Cardiac muscle cell (in vitro differentiated cells and primary cell): ENCODE data around the gene GLCCI1. TPM values are rescaled to one million over a fixed set of nuclear protein-coding genes. Genes with fewer than 3 reads are reported as not detected.

Experiments
- DNase-seq, 2 donors: peaks; one replicate each; pipeline versions ENCODE4 v3.0.0 to v3.0.0-alpha.2; 2010 to 2017; ENCODE audit warnings: low read depth in 1 of 2, low spot score in 1 of 2
- H3K27ac ChIP-seq: fragments of 200-600 bp; sonication (generic); 2 replicates; pipeline ENCODE4 v1.5.1; 2016
- H3K27me3 ChIP-seq: fragments of 200-600 bp; sonication (generic); 2 replicates; pipeline ENCODE4 v1.6.0; 2016; ENCODE audit warnings: control low read depth
- H3K36me3 ChIP-seq: fragments of 200-600 bp; sonication (generic); 2 replicates; pipeline ENCODE4 v1.5.1; 2016; ENCODE audit warnings: control low read depth
- H3K4me1 ChIP-seq: fragments of 200-600 bp; sonication (generic); 2 replicates; pipeline ENCODE4 v1.8.1; 2017; ENCODE audit warnings: low read depth, mild to moderate bottlenecking, mixed run types
- H3K4me3 ChIP-seq: fragments of 200-600 bp; sonication (generic); 2 replicates; pipeline ENCODE4 v1.5.1; 2016; ENCODE audit warnings: mild to moderate bottlenecking
- H3K9me3 ChIP-seq: fragments of 200-600 bp; sonication (generic); 2 replicates; pipeline ENCODE4 v1.5.1; 2017; ENCODE audit warnings: low read depth, mild to moderate bottlenecking, control low read depth
- polyA plus RNA-seq: library from polyadenylated mRNA; unstranded; fragments of >200 nt; fragmentation: Nextera tagmentation; extraction: Ambion mirVana; gene quantifications from 2 replicates; pipeline ENCODE4 v1.2.1, GENCODE V29; 2016
- total RNA-seq: library from RNA; depleted of rRNA; stranded (reverse); fragments of >200 nt; gene quantifications from 2 replicates; pipeline ENCODE4 v1.2.3, GENCODE V29; 2016
- TF ChIP-seq, protein P1 (sequence below): IDR thresholded peaks from 2 replicates; pipeline ENCODE4 v1.5.1; 2012; ENCODE audit warnings: low read depth, mild to moderate bottlenecking, low read length

Gene GLCCI1
- total and polyA plus RNA-seq, 2 experiments from 2014 or later: 8.6 to 16.4 TPM

DNA sequence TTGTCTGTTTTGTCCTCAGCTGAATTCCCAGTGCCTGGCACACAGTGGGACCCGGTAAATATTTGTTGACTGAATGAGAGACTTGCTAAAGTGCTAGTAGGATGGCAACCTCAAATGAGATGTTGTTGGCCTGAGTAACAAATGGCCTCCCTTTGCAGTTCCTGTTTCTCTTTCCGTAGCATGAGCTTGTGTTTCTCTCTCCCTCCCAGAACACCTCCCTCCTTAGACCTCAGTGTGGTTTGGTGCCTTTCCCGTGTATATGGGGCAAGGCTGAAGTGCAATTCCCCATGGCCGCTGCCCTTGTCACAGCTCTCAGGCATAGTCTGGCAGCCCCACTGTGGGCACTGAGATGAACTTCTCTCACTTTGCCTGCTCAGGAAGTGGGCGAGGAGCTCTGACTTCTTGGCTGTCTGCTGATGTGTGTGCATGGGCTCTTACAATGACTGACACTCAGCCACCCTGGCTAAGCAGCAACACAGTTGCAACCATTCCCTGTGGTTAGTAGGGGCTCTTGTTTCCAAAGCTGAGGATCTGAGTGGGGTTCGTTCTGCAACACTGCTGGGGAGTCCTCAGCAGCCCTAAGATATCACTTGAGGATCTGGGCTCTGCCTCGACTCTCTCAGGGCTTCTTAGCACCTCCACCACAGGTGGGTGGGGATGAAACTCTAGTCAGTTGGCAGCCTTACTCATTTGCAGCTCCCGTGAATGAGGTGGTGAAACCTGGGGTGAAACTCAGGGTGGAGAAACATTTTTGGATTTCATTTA lies 157.3 kb downstream of the GLCCI1 start:
- no peaks in the 10 kb centered on the region for H3K9me3 ChIP-seq
- TF ChIP-seq, protein P1, sequence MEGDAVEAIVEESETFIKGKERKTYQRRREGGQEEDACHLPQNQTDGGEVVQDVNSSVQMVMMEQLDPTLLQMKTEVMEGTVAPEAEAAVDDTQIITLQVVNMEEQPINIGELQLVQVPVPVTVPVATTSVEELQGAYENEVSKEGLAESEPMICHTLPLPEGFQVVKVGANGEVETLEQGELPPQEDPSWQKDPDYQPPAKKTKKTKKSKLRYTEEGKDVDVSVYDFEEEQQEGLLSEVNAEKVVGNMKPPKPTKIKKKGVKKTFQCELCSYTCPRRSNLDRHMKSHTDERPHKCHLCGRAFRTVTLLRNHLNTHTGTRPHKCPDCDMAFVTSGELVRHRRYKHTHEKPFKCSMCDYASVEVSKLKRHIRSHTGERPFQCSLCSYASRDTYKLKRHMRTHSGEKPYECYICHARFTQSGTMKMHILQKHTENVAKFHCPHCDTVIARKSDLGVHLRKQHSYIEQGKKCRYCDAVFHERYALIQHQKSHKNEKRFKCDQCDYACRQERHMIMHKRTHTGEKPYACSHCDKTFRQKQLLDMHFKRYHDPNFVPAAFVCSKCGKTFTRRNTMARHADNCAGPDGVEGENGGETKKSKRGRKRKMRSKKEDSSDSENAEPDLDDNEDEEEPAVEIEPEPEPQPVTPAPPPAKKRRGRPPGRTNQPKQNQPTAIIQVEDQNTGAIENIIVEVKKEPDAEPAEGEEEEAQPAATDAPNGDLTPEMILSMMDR: no peak
- H3K27ac ChIP-seq: no peak overlapping the region
- H3K4me3 ChIP-seq: no peak overlapping the region
- no peak for DNase-seq
- H3K27me3 ChIP-seq: peaks cover 12% of the 10 kb centered on the region
- H3K4me1 ChIP-seq: no peaks in the 10 kb centered on the region
- H3K36me3 ChIP-seq: no peaks in the 10 kb centered on the region

DNA sequence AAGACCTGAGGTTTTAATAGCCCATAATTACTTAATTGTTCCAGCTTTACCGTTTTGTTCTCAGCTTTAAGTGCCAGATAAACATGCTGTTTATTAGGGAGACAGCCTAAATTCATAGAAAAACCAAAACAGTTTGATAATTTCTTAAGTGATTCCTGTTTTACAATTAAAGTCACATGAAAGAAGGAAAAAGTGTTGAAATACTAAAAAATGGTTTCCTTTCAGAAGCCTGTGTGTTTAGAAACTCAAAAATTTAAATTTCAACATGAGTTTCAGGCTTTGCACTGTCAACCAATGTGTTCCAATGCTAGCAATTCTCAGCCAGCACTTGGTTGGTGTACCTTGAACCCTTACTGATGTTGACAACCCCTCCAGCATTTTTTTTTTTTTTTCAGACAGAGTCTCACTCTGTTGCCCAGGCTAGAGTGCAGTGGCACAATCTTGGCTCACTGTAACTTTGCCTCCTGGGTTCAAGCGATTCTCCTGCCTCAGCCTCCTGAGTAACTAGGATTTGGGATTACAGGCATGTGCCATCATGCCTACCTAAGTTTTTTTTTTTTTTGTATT lies 158.1 kb downstream of the GLCCI1 start:
- no peak overlapping the region for H3K4me3 ChIP-seq
- no peak overlapping the region for H3K27ac ChIP-seq
- peaks cover 12% of the 10 kb centered on the region for H3K27me3 ChIP-seq
- TF ChIP-seq, protein P1: no peak
- H3K4me1 ChIP-seq: no peaks in the 10 kb centered on the region
- H3K9me3 ChIP-seq: no peaks in the 10 kb centered on the region
- no peak for DNase-seq
- no peaks in the 10 kb centered on the region for H3K36me3 ChIP-seq

DNA sequence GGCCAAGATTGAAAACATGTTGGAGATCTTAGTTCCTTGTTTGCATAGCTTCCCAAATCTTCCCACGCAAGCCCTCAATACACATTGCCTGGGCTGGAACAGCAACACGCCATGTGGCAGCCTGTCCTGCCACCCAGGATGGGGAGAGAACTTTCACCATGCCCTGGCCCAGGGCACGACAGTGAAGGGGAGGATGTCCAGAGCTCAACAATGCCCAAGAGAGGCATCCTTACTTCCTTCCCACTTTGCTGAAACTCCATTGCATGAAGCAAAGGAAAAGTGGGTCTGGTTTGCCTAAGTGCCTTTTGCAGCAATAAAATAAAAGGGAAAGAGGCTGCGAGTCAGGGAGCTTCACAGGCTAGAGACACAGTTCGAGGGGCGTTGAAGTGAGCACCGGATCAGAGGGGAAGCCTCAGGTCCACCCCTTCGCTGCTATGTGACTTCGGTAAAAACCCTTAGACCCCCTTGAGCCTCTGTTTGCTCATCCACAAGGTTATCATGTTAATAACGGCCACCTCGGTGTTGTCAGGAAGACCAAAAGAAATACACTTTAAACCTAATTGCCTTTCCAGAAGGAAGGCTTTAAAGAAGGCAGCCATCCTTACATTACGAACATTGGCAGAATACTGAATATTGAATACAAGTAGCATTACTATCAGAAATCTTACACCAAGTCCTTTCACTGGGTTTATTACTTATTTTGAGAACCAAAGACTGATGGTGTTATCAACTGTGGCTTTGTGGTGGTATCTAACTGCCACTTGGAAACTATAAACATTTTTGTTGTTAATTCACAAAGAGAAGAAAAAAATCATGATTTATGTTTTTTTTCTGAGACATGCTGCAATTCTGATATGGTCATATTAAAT lies 160.1 kb downstream of the GLCCI1 start:
- H3K36me3 ChIP-seq: no peaks in the 10 kb centered on the region
- no peak overlapping the region for H3K4me3 ChIP-seq
- TF ChIP-seq, protein P1: no peak
- peaks cover 12% of the 10 kb centered on the region for H3K27me3 ChIP-seq
- no peak overlapping the region for H3K27ac ChIP-seq
- H3K4me1 ChIP-seq: no peaks in the 10 kb centered on the region
- no peaks in the 10 kb centered on the region for H3K9me3 ChIP-seq
- DNase-seq: no peak

DNA sequence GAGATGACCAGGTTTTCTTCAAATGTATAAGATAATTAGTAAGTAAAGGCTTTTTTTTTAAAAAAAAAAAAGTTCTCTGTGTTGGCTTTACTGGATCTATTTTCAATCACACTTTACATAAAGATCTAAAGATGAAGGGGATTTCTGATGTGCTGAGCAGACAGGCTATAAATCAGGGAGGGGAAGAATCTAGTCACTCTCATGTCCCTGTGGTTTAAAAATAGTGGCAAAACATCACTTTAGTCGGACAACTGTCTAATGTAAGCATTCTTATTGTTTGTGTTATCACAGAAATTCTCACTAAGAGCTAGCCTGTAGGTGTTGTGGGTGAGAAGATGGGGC lies 160.7 kb downstream of the GLCCI1 start:
- H3K27ac ChIP-seq: no peak overlapping the region
- no peaks in the 10 kb centered on the region for H3K36me3 ChIP-seq
- DNase-seq: no peak
- H3K4me1 ChIP-seq: no peaks in the 10 kb centered on the region
- peaks cover 12% of the 10 kb centered on the region for H3K27me3 ChIP-seq
- no peaks in the 10 kb centered on the region for H3K9me3 ChIP-seq
- no peak overlapping the region for H3K4me3 ChIP-seq
- TF ChIP-seq, protein P1: no peak

DNA sequence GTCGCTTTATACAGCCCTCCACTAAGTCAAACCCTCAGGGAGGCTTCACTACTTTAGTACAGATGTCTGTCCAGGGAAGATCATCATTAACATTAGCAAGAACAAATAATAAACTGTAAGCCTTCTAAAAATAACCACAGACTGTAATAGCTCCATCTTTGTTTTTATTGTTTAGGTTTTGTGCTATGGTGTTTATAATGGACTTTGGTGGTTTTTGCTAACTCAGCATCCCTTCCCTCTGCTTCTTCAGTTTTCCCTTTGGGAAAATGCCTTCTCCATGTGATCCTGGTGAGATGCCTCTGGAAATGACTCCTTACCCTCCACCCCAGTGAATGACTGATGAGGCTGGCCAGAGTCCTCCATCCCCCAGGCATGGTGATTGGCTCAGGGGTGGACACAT lies 162.1 kb downstream of the GLCCI1 start:
- Histone ChIP-seq H3K4me1 (no peaks in the 10 kb centered on the region), H3K4me3 (no peak overlapping the region), H3K27me3 (peaks cover 9% of the 10 kb centered on the region), H3K36me3 (no peaks in the 10 kb centered on the region), H3K9me3 (no peaks in the 10 kb centered on the region), H3K27ac (no peak overlapping the region)
- TF ChIP-seq, protein P1: no peak
- DNase-seq: no peak
